Upper lobe of right lung (tissue), 1 donor: ENCODE data around the gene ENPP6. TPM values are rescaled to one million over a fixed set of nuclear protein-coding genes. Genes with fewer than 3 reads are reported as not detected.
"Not testable (repeated sequence)": the region's sequence is repeated elsewhere in the genome, so short reads cannot be mapped to it uniquely, and the experiment has no call there.

Experiments used
- ATAC-seq: fragments of 200-7000 bp; cut with Tn5 transposase; one replicate; pipeline ENCODE4 v1.9.1; 2020; ENCODE audit warnings: mild to moderate bottlenecking, moderate library complexity
- DNase-seq: peaks from one replicate; pipeline ENCODE4 v3.0.0-alpha.2; 2020
- H3K27ac ChIP-seq: fragments of 200-600 bp; one replicate; pipeline ENCODE4 v1.8.0; 2022
- H3K27me3 ChIP-seq: fragments of 200-600 bp; one replicate; pipeline ENCODE4 v1.8.0; 2022; ENCODE audit warnings: mild to moderate bottlenecking
- H3K36me3 ChIP-seq: fragments of 200-600 bp; one replicate; pipeline ENCODE4 v1.8.0; 2022
- H3K4me1 ChIP-seq: fragments of 200-600 bp; one replicate; pipeline ENCODE4 v1.8.0; 2022
- H3K4me3 ChIP-seq: fragments of 200-600 bp; one replicate; pipeline ENCODE4 v1.8.0; 2022; ENCODE audit warnings: mild to moderate bottlenecking
- H3K9me3 ChIP-seq: fragments of 200-600 bp; one replicate; pipeline ENCODE4 v1.8.0; 2022
- intact Hi-C: fragments of 100-400 bp; cut with DNase I; formaldehyde crosslinking; loops from one replicate; pipeline ENCODE4 v1.11.0; 2022
- total RNA-seq: library from RNA; stranded (reverse); fragmentation: NEBNext Ultra II Directional; extraction: Animal tissue kit (Norgen Biotek cat#: 25700); gene quantifications from one replicate; pipeline ENCODE4 v1.2.1, GENCODE V29; 2021
- TF ChIP-seq, protein P1 (sequence below): fragments of 200-600 bp; IDR thresholded peaks from one replicate; pipeline ENCODE4 v1.8.0; 2022; ENCODE audit warnings: antibody characterized with exemption
- donor health status: DM: no; HTN: yes; CAD: no; lungs with severe emphysema.

Gene ENPP6
- total RNA-seq, 1 donor from 2014 or later = 0.12 TPM

DNA sequence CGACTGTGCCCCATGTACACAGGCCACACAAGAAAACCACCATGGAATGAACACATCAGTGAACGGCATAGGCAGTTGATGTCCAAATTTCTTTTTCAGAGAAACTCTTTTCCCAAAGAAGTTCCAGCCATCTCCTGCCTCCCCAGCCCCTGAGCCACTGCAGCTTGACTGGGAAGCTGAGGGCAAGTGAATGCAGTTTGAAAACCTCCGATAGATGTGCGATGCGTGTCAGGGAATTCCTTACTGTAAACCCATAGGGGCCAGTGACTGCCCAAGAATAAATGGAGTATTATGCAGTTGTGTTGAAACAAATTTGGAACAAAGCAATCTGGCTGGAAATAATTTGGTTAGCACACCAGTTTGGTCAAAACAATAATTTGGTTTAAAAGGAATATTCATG lies 72.1 kb downstream of the ENPP6 start:
- Histone ChIP-seq H3K4me3 (no peak overlapping the region), H3K36me3 (no peaks in the 10 kb centered on the region), H3K4me1 (peaks cover 19% of the 10 kb centered on the region), H3K27me3 (no peaks in the 10 kb centered on the region), H3K27ac (no peak overlapping the region), H3K9me3 (no peaks in the 10 kb centered on the region)
- ATAC-seq (no peak), DNase-seq (no peak)
- TF ChIP-seq, protein P1, sequence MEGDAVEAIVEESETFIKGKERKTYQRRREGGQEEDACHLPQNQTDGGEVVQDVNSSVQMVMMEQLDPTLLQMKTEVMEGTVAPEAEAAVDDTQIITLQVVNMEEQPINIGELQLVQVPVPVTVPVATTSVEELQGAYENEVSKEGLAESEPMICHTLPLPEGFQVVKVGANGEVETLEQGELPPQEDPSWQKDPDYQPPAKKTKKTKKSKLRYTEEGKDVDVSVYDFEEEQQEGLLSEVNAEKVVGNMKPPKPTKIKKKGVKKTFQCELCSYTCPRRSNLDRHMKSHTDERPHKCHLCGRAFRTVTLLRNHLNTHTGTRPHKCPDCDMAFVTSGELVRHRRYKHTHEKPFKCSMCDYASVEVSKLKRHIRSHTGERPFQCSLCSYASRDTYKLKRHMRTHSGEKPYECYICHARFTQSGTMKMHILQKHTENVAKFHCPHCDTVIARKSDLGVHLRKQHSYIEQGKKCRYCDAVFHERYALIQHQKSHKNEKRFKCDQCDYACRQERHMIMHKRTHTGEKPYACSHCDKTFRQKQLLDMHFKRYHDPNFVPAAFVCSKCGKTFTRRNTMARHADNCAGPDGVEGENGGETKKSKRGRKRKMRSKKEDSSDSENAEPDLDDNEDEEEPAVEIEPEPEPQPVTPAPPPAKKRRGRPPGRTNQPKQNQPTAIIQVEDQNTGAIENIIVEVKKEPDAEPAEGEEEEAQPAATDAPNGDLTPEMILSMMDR = no peak
- intact Hi-C loops = no loop called here

DNA sequence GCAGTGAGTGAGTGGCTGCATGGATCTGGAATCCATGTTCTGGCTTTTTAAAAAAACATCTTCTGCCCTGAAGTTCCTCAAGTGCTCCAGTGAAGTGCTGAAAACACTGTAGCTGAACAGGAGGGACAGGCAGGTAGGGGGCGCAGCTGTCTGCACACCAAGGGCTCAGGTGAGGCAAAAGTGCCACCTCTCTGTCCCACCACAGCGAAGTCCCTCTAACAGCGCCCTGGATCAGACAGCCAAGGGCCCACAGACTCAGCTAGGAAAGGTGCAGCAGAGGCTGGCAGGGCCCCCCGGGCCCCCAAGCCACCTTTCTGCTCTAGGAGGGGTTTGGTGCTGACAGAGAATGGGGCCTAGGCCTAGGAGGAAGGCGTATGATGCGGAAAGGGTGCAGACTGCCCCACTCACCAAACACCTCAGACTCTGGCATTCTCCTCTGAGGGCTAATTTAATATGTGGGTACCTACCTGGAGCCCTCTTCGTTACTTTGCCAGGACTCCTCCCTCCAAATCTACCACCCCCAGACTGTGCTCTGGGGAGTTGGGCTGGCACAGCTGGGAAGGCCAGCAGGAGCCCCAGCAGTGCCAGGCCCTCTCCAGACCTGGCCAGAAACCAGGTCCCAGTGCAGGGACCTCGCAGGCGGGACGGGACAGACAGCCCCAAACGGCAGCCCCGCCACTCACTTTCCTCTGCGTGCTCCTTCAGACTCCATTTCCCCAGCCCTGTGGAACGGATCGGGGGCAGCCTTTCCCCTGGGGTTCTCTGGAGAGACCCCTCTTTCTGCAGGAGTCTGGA lies 73.7 kb downstream of the ENPP6 start:
- DNase-seq (no peak), ATAC-seq (peak; percentile 55)
- intact Hi-C loops = no loop called here
- no peak overlapping the region for H3K27ac ChIP-seq
- no peaks in the 10 kb centered on the region for H3K36me3 ChIP-seq
- H3K9me3 ChIP-seq = no peaks in the 10 kb centered on the region
- TF ChIP-seq, protein P1 = no peak
- no peak overlapping the region for H3K4me3 ChIP-seq
- H3K27me3 ChIP-seq = no peaks in the 10 kb centered on the region
- H3K4me1 ChIP-seq = peaks cover 5% of the 10 kb centered on the region

DNA sequence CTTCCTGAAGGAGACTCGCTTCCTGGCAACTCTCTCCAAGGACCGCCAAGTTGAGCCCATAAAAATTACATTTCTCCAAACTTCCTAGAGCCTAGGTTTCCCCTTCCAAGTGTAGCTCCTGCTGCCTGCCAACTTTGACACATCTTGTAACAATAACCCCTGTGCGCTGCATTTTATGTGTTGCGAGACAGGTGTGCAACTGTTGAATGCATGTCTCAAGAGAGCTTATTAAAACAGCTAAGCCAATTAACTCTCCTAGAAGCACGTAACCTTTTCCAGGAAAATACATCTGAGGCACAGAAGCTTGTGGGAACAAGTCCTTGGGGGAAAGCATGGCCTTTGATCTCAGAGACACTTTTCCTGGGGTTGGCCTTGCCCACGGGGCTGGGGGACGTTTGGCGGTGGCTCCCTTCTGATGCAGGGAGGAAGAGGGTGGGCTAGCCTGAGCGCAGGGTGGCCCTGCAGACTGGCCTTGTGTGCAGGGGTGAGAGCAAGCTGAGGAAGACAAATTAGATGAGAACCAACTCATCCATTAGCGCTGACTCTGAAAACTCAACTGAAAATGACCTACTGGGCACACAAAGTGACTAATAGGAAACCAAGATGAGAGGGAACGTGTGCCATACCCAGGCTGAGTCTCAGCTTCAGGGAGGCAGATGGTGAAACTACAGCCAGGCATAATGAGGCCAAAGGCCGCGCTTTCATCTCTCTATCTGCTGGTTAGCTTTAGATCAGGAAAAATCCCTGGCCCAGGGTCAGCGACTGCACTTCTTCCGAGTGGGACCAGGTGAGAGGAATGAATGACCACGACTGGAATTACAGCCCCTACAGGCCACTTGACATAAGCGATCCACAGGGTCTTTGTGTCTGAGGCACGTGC lies 75.3 kb downstream of the ENPP6 start:
- DNase-seq (no peak), ATAC-seq (no peak)
- H3K36me3 ChIP-seq = no peaks in the 10 kb centered on the region
- no peaks in the 10 kb centered on the region for H3K27me3 ChIP-seq
- no peak overlapping the region for H3K27ac ChIP-seq
- TF ChIP-seq, protein P1 = no peak
- no peak overlapping the region for H3K4me3 ChIP-seq
- no peaks in the 10 kb centered on the region for H3K4me1 ChIP-seq
- intact Hi-C loops = no loop called here
- no peaks in the 10 kb centered on the region for H3K9me3 ChIP-seq

DNA sequence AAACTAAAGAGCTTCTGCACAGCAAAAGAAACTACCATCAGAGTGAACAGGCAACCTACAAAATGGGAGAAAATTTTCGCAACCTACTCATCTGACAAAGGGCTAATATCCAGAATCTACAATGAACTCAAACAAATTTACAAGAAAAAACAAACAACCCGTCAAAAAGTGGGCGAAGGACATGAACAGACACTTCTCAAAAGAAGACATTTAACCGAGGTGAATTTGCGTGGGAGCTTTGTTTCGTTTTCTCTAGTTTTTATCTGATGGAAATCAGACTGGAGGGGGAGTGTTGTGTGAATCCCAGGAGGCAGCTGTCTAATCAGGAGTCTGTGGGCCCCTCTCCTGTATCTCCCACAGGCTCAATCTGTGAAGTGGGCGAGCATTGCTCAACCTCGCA lies 76.8 kb downstream of the ENPP6 start:
- H3K9me3 ChIP-seq, intact Hi-C loops, H3K27ac ChIP-seq, H3K4me1 ChIP-seq, ATAC-seq, H3K27me3 ChIP-seq, DNase-seq, H3K4me3 ChIP-seq, H3K36me3 ChIP-seq: not testable (repeated sequence)

DNA sequence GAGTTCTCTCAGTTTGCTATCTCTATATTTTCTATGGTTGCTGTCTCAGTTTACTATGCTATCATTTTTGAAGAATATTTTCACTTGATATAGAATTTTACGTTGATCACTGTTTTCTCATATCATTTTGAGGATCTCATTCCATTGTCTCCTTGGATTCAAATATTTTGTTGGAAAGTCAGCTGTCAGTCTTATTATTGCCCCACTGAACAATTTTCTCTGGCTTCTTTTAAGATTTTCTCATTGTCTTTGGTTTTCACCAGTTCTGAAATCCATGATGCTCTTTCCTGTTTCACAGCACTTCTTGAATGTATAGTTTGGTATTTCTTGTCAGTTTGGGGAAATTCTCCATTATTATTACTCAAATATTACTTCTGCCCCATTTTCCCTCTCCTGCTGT lies 81.1 kb downstream of the ENPP6 start:
- no peak overlapping the region for H3K4me3 ChIP-seq
- no peak overlapping the region for H3K27ac ChIP-seq
- no peak for DNase-seq
- no peaks in the 10 kb centered on the region for H3K27me3 ChIP-seq
- intact Hi-C loops = no loop called here
- TF ChIP-seq, protein P1 = no peak
- ATAC-seq = no peak
- no peaks in the 10 kb centered on the region for H3K4me1 ChIP-seq
- peaks cover 9% of the 10 kb centered on the region for H3K9me3 ChIP-seq
- no peaks in the 10 kb centered on the region for H3K36me3 ChIP-seq

DNA sequence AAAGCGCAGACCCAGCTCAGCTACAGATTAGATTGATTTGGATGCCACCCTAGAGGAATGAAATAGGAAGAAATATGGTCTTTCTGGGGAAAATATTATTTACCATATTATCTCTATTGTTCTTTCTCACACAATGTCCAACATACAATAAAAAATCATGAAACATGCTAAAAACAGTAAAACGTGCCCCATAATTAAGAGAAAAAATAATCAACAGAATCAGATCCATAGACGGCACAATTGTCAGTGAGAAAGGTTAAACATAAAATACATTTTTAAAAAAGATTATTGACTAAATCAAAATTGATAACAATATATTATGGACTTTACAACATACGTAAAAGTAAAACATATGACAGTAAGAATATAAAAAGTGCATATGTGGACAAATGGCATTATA lies 90.9 kb downstream of the ENPP6 start:
- Histone ChIP-seq H3K4me3 (no peak overlapping the region), H3K4me1 (no peaks in the 10 kb centered on the region), H3K27ac (no peak overlapping the region), H3K27me3 (no peaks in the 10 kb centered on the region), H3K36me3 (no peaks in the 10 kb centered on the region), H3K9me3 (no peaks in the 10 kb centered on the region)
- DNase-seq (no peak), ATAC-seq (no peak)
- intact Hi-C loops = no loop called here
- TF ChIP-seq, protein P1 = no peak
